Caki2 (cell line): ENCODE data around the gene CHPF. TPM values are rescaled to one million over a fixed set of nuclear protein-coding genes. Genes with fewer than 3 reads are reported as not detected.

Source experiments
- DNase-seq: peaks from one replicate; pipeline ENCODE4 v3.0.0-alpha.2; 2015; ENCODE audit warnings: low read depth
- in situ Hi-C: cut with HindIII; loops from 2 replicates; pipeline ENCODE4 v1.10.0; 2016; ENCODE audit warnings: low sequenced_read_pairs, low pct_unique_long_range_greater_than_20kb, mixed read lengths
- total RNA-seq: library from RNA; depleted of rRNA; stranded (reverse); fragments of >200 nt; shearing (Covaris generic); gene quantifications from 2 replicates; pipeline ENCODE4 v1.2.3, GENCODE V29; 2014; ENCODE audit warnings: low replicate concordance; rRNA removed

The CHPF gene
- total RNA-seq, 1 experiment from 2014 or later = 78.8 TPM

- DNase-seq = no peak
- in situ Hi-C loops = no loop called here
Measured at GRCh38 chr2:219494952-219495530, 48.6 kb downstream of the CHPF start.

- in situ Hi-C loops = no loop called here
- DNase-seq = no peak
Measured at GRCh38 chr2:219493086-219493485, 50.5 kb downstream of the CHPF start.

GRCh38 chr2:219492575-219492974 is 51.0 kb downstream of the CHPF start:
- in situ Hi-C loops = no loop called here
- DNase-seq = no peak

- DNase-seq = no peak
- in situ Hi-C loops = no loop called here
Measured at GRCh38 chr2:219491278-219491963, 52.2 kb downstream of the CHPF start.

GRCh38 chr2:219490600-219491130 is 52.9 kb downstream of the CHPF start:
- in situ Hi-C loops = no loop called here
- no peak for DNase-seq

- in situ Hi-C loops = no loop called here
- no peak for DNase-seq
Measured at GRCh38 chr2:219490186-219490585, 53.4 kb downstream of the CHPF start.

- in situ Hi-C loops = no loop called here
- no peak for DNase-seq
Measured at GRCh38 chr2:219489315-219489714, 54.3 kb downstream of the CHPF start.

Other genes starting within 250 kb of the CHPF start
- not detected in 2 replicates for gene PTPRN, start 234.4 kb downstream of the CHPF start, total RNA-seq
- gene RESP18, start 211.1 kb downstream of the CHPF start, total RNA-seq = not detected in 2 replicates
- 76.8 and 84.9 TPM in 2 replicates for gene DNPEP, start 155.9 kb downstream of the CHPF start, total RNA-seq
- 4.9 TPM in 1 of 2 replicates, not detected in the other for gene DES, start 125.4 kb downstream of the CHPF start, total RNA-seq
- 8.4 and 22.9 TPM in 2 replicates for gene SPEG, start 109.0 kb downstream of the CHPF start, total RNA-seq
- 88.9 and 95.2 TPM in 2 replicates for gene GMPPA, start 44.9 kb downstream of the CHPF start, total RNA-seq
- 0.17 and 2.5 TPM in 2 replicates for gene ASIC4, start 29.3 kb downstream of the CHPF start, total RNA-seq
- 4.5 and 9.3 TPM in 2 replicates for gene TMEM198, start 219 bp upstream of the CHPF start, total RNA-seq
- gene OBSL1, start 27.7 kb upstream of the CHPF start, total RNA-seq = 81.7 and 82.7 TPM in 2 replicates
- not detected in 2 replicates for gene INHA, start 28.5 kb upstream of the CHPF start, total RNA-seq
- gene STK11IP, start 54.0 kb upstream of the CHPF start, total RNA-seq = 18.5 and 20.6 TPM in 2 replicates
- gene SLC4A3, start 83.8 kb upstream of the CHPF start, total RNA-seq = 0.75 and 3.5 TPM in 2 replicates